Measurements from ENCODE around the gene NCAM1.

GRCh38 chr11:113118104-113118503 is 156.9 kb downstream of the NCAM1 start:
- TF ChIP-seq CTCF (IDR thresholded peaks at IDR 0.05; ENCODE audit: low read length), result no peak
- no peak for TF ChIP-seq EZH2phosphoT487 (IDR thresholded peaks at IDR 0.05; ENCODE audit: low read length)
